ENCODE measurements around the gene SYT8.
"Not testable (repeated sequence)": the region's sequence is repeated elsewhere in the genome, so short reads cannot be mapped to it uniquely, and the experiment has no call there.

SYT8 gene

GRCh38 chr11:1861435-1862411 lies 26.9 kb downstream of the SYT8 start:
- no peak for DNase-seq

- no peak for DNase-seq
Measured at GRCh38 chr11:1862588-1863351, 28.0 kb downstream of the SYT8 start.

GRCh38 chr11:1863352-1864216 lies 28.8 kb downstream of the SYT8 start:
- DNase-seq: no peak

GRCh38 chr11:1864231-1864630 lies 29.4 kb downstream of the SYT8 start:
- DNase-seq: no peak

GRCh38 chr11:1864831-1865665 lies 30.3 kb downstream of the SYT8 start:
- no peak for DNase-seq

GRCh38 chr11:1866226-1866625 lies 31.4 kb downstream of the SYT8 start:
- DNase-seq: no peak

GRCh38 chr11:1866776-1867175 lies 32.0 kb downstream of the SYT8 start:
- no peak for DNase-seq

GRCh38 chr11:1867381-1867780 lies 32.6 kb downstream of the SYT8 start:
- no peak for DNase-seq

GRCh38 chr11:1868056-1868635 lies 33.4 kb downstream of the SYT8 start:
- no peak for DNase-seq

- no peak for DNase-seq
Measured at GRCh38 chr11:1868636-1869291, 34.0 kb downstream of the SYT8 start.

GRCh38 chr11:1869427-1870325 lies 34.9 kb downstream of the SYT8 start:
- DNase-seq: no peak

- no peak for DNase-seq
Measured at GRCh38 chr11:1870326-1870696, 35.5 kb downstream of the SYT8 start.

- peak; percentile 55 for DNase-seq
Measured at GRCh38 chr11:1870721-1871466, 36.1 kb downstream of the SYT8 start.

GRCh38 chr11:1871531-1871930 lies 36.7 kb downstream of the SYT8 start:
- no peak for DNase-seq

- DNase-seq: no peak
Measured at GRCh38 chr11:1872267-1872985, 37.6 kb downstream of the SYT8 start.

- no peak for DNase-seq
Measured at GRCh38 chr11:1873048-1873812, 38.4 kb downstream of the SYT8 start.

- not testable (repeated sequence) for DNase-seq
Measured at GRCh38 chr11:1873813-1874150, 39.0 kb downstream of the SYT8 start.

Data from CD4-positive, alpha-beta T cell treated with Interleukin-21 for 1 hour (primary cell).